Endothelial cell (in vitro differentiated cells): ENCODE data around the gene CLCF1. TPM values are rescaled to one million over a fixed set of nuclear protein-coding genes. Genes with fewer than 3 reads are reported as not detected.

Source experiments
- DNase-seq: peaks from one replicate; pipeline ENCODE4 v3.0.0; 2021; ENCODE audit warnings: low spot score
- H3K27ac Mint-ChIP-seq: one replicate; pipeline ENCODE4 v1.8.0; 2021; ENCODE audit warnings: mixed read lengths, inconsistent platforms; ENCODE audit not compliant: unreplicated experiment
- H3K27me3 Mint-ChIP-seq: one replicate; pipeline ENCODE4 v1.8.0; 2021; ENCODE audit warnings: mild to moderate bottlenecking, moderate library complexity, mixed read lengths, inconsistent platforms; ENCODE audit not compliant: unreplicated experiment
- H3K36me3 Mint-ChIP-seq: one replicate; pipeline ENCODE4 v1.8.0; 2021; ENCODE audit warnings: mild to moderate bottlenecking, low read depth, mixed read lengths, inconsistent platforms; ENCODE audit not compliant: unreplicated experiment
- H3K4me1 Mint-ChIP-seq: one replicate; pipeline ENCODE4 v1.8.0; 2021; ENCODE audit warnings: mild to moderate bottlenecking, mixed read lengths, inconsistent platforms; ENCODE audit not compliant: unreplicated experiment
- H3K4me3 Mint-ChIP-seq: one replicate; pipeline ENCODE4 v1.8.0; 2021; ENCODE audit warnings: mild to moderate bottlenecking, mixed read lengths, inconsistent platforms; ENCODE audit not compliant: unreplicated experiment
- H3K9me3 Mint-ChIP-seq: one replicate; pipeline ENCODE4 v1.8.0; 2021; ENCODE audit warnings: mixed read lengths, inconsistent platforms; ENCODE audit not compliant: unreplicated experiment
- CTCF ChIP-seq: fragments of 200-600 bp; sonication (generic); IDR thresholded peaks from one replicate; pipeline ENCODE4 v1.5.0; 2021; ENCODE audit warnings: antibody characterized with exemption; ENCODE audit not compliant: unreplicated experiment
- total RNA-seq: library from RNA; stranded (reverse); fragmentation: NEBNext Ultra II Directional; extraction: Animal tissue kit (Norgen Biotek cat#: 25700); gene quantifications from one replicate; pipeline ENCODE4 v1.2.1, GENCODE V29; 2021; ENCODE audit not compliant: unreplicated experiment

The CLCF1 gene
- total RNA-seq, 1 donor from 2014 or later = 12.6 TPM

- H3K36me3 Mint-ChIP-seq = peaks cover 14% of the 10 kb centered on the region
- no peaks in the 10 kb centered on the region for H3K9me3 Mint-ChIP-seq
- no peak for TF ChIP-seq CTCF
- H3K4me1 Mint-ChIP-seq = peaks cover 45% of the 10 kb centered on the region
- H3K27me3 Mint-ChIP-seq = peaks cover 18% of the 10 kb centered on the region
- DNase-seq = no peak
- peak overlapping the region; percentile 52 for H3K27ac Mint-ChIP-seq
- peak overlapping the region; percentile 92 for H3K4me3 Mint-ChIP-seq
Observed at GRCh38 chr11:67371911-67372320, 1.5 kb downstream of the CLCF1 start.

- Mint-ChIP-seq H3K4me1 (peaks cover 45% of the 10 kb centered on the region), H3K36me3 (peaks cover 14% of the 10 kb centered on the region), H3K9me3 (no peaks in the 10 kb centered on the region), H3K4me3 (peak overlapping the region; percentile 92), H3K27me3 (peaks cover 18% of the 10 kb centered on the region), H3K27ac (no peak overlapping the region)
- TF ChIP-seq CTCF = no peak
- peak; percentile 53 for DNase-seq
Observed at GRCh38 chr11:67371189-67371910, 2.0 kb downstream of the CLCF1 start.

- DNase-seq = no peak
- H3K9me3 Mint-ChIP-seq = no peaks in the 10 kb centered on the region
- H3K4me1 Mint-ChIP-seq = peaks cover 49% of the 10 kb centered on the region
- H3K27me3 Mint-ChIP-seq = peaks cover 19% of the 10 kb centered on the region
- H3K36me3 Mint-ChIP-seq = peaks cover 22% of the 10 kb centered on the region
- TF ChIP-seq CTCF = no peak
- no peak overlapping the region for H3K27ac Mint-ChIP-seq
- peak overlapping the region; percentile 23 for H3K4me3 Mint-ChIP-seq
Observed at GRCh38 chr11:67370351-67371076, 2.9 kb downstream of the CLCF1 start.

GRCh38 chr11:67369801-67370284 lies 3.6 kb downstream of the CLCF1 start:
- Mint-ChIP-seq H3K4me1 (peaks cover 47% of the 10 kb centered on the region), H3K27ac (no peak overlapping the region), H3K27me3 (peaks cover 19% of the 10 kb centered on the region), H3K36me3 (peaks cover 25% of the 10 kb centered on the region), H3K9me3 (no peaks in the 10 kb centered on the region), H3K4me3 (peak overlapping the region; percentile 69)
- TF ChIP-seq CTCF = no peak
- DNase-seq = no peak

- Mint-ChIP-seq H3K4me3 (no peak overlapping the region), H3K27me3 (peaks cover 13% of the 10 kb centered on the region), H3K4me1 (peaks cover 43% of the 10 kb centered on the region), H3K9me3 (no peaks in the 10 kb centered on the region), H3K27ac (no peak overlapping the region), H3K36me3 (peaks cover 31% of the 10 kb centered on the region)
- TF ChIP-seq CTCF = no peak
- no peak for DNase-seq
Observed at GRCh38 chr11:67369275-67369674, 4.1 kb downstream of the CLCF1 start.
